Esophagus squamous epithelium (tissue), 5 donors: ENCODE measurements around the gene ATP6V1A. TPM values are rescaled to one million over a fixed set of nuclear protein-coding genes. Genes with fewer than 3 reads are reported as not detected.

Experiments
- DNase-seq: peaks from one replicate; lab custom pipeline; 2025; lab: John Stamatoyannopoulos, UW
- H3K27ac ChIP-seq, 4 donors: fragments of 200-600 bp; sonication (generic); one replicate each; pipeline ENCODE4 v1.5.1; 2016 to 2019; ENCODE audit warnings: mild to moderate bottlenecking in 1 of 4
- H3K27me3 ChIP-seq, 4 donors: fragments of 200-600 bp; sonication (generic); 1 replicate in 3 of 4; 2 replicates in 1 of 4; pipeline versions ENCODE4 v1.5.1 to v1.6.0; 2017 to 2021; ENCODE audit warnings: antibody characterized with exemption in 1 of 4
- H3K36me3 ChIP-seq, 3 donors: fragments of 200-600 bp; sonication (generic); one replicate each; pipeline ENCODE4 v1.5.1; 2016 to 2019
- H3K4me1 ChIP-seq, 3 donors: fragments of 200-600 bp; sonication (generic); one replicate each; pipeline ENCODE4 v1.5.1; 2017 to 2019
- H3K4me3 ChIP-seq, 4 donors: fragments of 200-600 bp; sonication (generic); 1 replicate in 3 of 4; 2 replicates in 1 of 4; pipeline ENCODE4 v1.5.1; 2016 to 2019; ENCODE audit warnings: mild to moderate bottlenecking in 2 of 4, moderate library complexity in 1 of 4
- H3K9me3 ChIP-seq, 3 donors: fragments of 200-600 bp; sonication (generic); one replicate each; pipeline ENCODE4 v1.5.1; 2016 to 2019
- CTCF ChIP-seq, 6 experiments: fragments of 450-650 bp in 4 of 6; fragments of 200-600 bp in 2 of 6; sonication (generic) in 2 of 6; IDR thresholded peaks; one replicate each; pipeline ENCODE4 v1.5.1; 2016 to 2019; ENCODE audit warnings: antibody characterized with exemption in 6 of 6, mild to moderate bottlenecking in 4 of 6, moderate library complexity in 4 of 6
- POLR2A ChIP-seq, 4 donors: fragments of 450-650 bp; IDR thresholded peaks; one replicate each; pipeline ENCODE4 v1.6.1; 2017; ENCODE audit warnings: antibody characterized with exemption in 4 of 4, mild to moderate bottlenecking in 4 of 4, moderate library complexity in 3 of 4
- WGBS, 2 donors: methylation state at CpG; one replicate each; pipeline ENCODE4 v1.1.5; 2018; 5-methylcytosine and 5-hydroxymethylcytosine counted together
- intact Hi-C: fragments of 100-400 bp; cut with DNase I; formaldehyde crosslinking; loops from one replicate; pipeline ENCODE4 v1.15.0; 2022
- total RNA-seq, 4 donors: library from RNA; depleted of rRNA; stranded (reverse); fragments of >200 nt; gene quantifications; one replicate each; pipeline ENCODE4 v1.1.0, GENCODE V29; 2016
- donor health status: DM: yes; HTN: yes; CAD: no.

The ATP6V1A gene
- total RNA-seq, 4 donors from 2014 or later: 39.9 to 74.3 (median 60.6) TPM

- no peaks in the 10 kb centered on the region for H3K27me3 ChIP-seq
- peak overlapping the region in 1 of 4 donors; percentile 29 for H3K27ac ChIP-seq
- intact Hi-C loops: no loop called here
- H3K9me3 ChIP-seq: no peaks in the 10 kb centered on the region
- no peak overlapping the region for H3K4me3 ChIP-seq
- peaks cover 0 to 5% (median 0%) of the 10 kb centered on the region in 3 donors for H3K36me3 ChIP-seq
- TF ChIP-seq CTCF (IDR thresholded peaks at IDR 0.05) (peak; percentile 45 to 76 (median 64)), POLR2A (IDR thresholded peaks at IDR 0.05) (no peak)
- 12 to 14% methylated on average over 3 of the region's 3 CpGs for WGBS, 2 donors
- no peak for DNase-seq
- H3K4me1 ChIP-seq: peaks cover 0 to 54% (median 9%) of the 10 kb centered on the region in 3 donors
These were observed 10.2 kb upstream of the ATP6V1A start for GRCh38 chr3:113736548-113737089.

GRCh38 chr3:113741086-113741485 is 5.7 kb upstream of the ATP6V1A start:
- Histone ChIP-seq H3K27ac (no peak overlapping the region), H3K27me3 (no peaks in the 10 kb centered on the region), H3K9me3 (no peaks in the 10 kb centered on the region), H3K4me3 (no peak overlapping the region), H3K36me3 (no peaks in the 10 kb centered on the region), H3K4me1 (peaks cover 9 to 85% (median 32%) of the 10 kb centered on the region in 3 donors)
- 48 to 58% methylated on average over 5 of the region's 5 CpGs for WGBS, 2 donors
- TF ChIP-seq POLR2A (IDR thresholded peaks at IDR 0.05) (no peak), CTCF (IDR thresholded peaks at IDR 0.05) (no peak)
- no peak for DNase-seq
- intact Hi-C loops: no loop called here

- no peaks in the 10 kb centered on the region for H3K9me3 ChIP-seq
- 32 to 56% methylated on average over 1 of the region's 1 CpG for WGBS, 2 donors
- H3K4me1 ChIP-seq: peaks cover 9 to 79% (median 27%) of the 10 kb centered on the region in 3 donors
- H3K36me3 ChIP-seq: no peaks in the 10 kb centered on the region
- H3K27me3 ChIP-seq: no peaks in the 10 kb centered on the region
- H3K27ac ChIP-seq: no peak overlapping the region
- intact Hi-C loops: no loop called here
- H3K4me3 ChIP-seq: no peak overlapping the region
- TF ChIP-seq POLR2A (IDR thresholded peaks at IDR 0.05) (no peak), CTCF (IDR thresholded peaks at IDR 0.05) (no peak)
- DNase-seq: no peak
These were observed 5.2 kb upstream of the ATP6V1A start for GRCh38 chr3:113741620-113742019.

- Histone ChIP-seq H3K4me3 (peak overlapping the region in 2 of 4 donors; percentile 84 to 86), H3K27me3 (no peaks in the 10 kb centered on the region), H3K9me3 (no peaks in the 10 kb centered on the region), H3K27ac (peak overlapping the region in 3 of 4 donors; percentile 9 to 99 (median 99)), H3K36me3 (no peaks in the 10 kb centered on the region), H3K4me1 (peaks cover 17 to 73% (median 28%) of the 10 kb centered on the region in 3 donors)
- no peak for DNase-seq
- TF ChIP-seq POLR2A (IDR thresholded peaks at IDR 0.05): no peak
- TF ChIP-seq CTCF (IDR thresholded peaks at IDR 0.05): no peak
- WGBS, 2 donors: 39 to 41% methylated on average over 7 of the region's 7 CpGs
- intact Hi-C loops: no loop called here
These were observed 3.7 kb upstream of the ATP6V1A start for GRCh38 chr3:113743006-113743630.
